Stimulated activated CD4-positive, alpha-beta T cell treated with anti-CD3 and anti-CD28 coated beads, Interleukin-2, amount 100 ng/mL, for 48 hours (primary cell): ENCODE data around the gene COPE.
A peak's percentile ranks its signal among the peaks of the same experiment; 100 is the strongest.
"Not testable (repeated sequence)": the region's sequence is repeated elsewhere in the genome, so short reads cannot be mapped to it uniquely, and the experiment has no call there.

ENCODE experiments used
- DNase-seq, 2 donors: peaks; one replicate each; pipeline ENCODE4 v3.0.0-alpha.2; 2020

COPE gene

DNA sequence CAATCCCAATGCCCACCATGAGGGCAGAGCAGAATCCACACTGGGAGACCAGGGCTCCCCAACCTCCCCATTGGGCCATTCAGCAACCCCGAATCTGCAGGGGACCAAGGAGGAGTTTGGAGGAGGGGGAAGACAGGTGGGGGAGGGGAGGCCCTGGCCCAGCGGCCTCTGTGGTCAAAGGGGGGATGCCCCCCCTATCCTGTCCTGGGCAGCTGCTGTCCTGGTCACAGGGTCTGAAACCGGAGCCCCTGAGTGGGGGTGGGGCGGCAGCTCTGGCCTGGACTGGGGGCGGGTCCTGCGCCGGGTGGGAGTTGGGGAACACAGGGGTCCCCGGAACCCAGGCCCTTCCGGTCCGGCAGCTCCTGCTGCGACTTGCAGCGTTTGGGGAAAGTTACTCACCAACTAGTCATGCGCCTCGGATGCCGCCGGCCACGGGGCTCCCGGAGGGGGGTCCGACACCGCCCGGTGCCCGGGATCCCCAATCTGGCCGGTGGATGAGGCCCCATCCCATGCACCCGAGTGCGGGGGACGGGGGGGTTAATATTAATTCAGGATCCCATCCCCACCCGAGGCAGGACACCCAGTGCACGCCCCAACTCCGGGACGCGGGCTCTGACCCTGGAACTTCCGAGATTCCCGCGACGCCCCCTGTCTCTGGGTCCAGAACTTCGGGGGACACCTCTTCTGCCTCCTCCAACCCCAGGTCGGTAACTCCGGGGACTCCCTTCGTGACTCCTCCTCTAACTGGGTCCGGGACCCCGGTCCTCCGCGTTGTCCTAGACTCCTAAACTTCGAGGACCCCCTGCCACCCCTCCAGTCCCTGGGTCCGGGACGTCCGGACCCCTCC, 21.0 kb upstream of the COPE start:
- no peak for DNase-seq

DNA sequence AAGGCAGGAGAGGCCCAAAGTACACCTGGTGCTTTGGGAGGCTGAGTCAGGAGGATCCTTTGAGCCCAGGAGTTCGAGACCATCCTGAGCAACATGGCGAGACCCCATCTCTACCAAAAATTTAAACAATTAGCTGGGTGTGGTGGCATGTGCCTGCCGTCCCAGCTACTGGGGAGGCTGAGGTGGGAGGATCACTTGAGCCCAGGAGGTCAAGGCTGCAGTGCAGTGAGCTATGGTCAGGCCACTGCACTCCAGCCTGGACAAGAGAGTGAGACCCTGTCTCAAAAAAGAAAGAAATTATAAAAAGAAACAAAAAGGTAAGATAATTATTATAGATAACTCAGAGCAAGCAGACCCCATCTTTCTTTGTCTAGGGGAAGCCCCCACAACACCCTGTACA, 20.0 kb upstream of the COPE start:
- no peak for DNase-seq

DNA sequence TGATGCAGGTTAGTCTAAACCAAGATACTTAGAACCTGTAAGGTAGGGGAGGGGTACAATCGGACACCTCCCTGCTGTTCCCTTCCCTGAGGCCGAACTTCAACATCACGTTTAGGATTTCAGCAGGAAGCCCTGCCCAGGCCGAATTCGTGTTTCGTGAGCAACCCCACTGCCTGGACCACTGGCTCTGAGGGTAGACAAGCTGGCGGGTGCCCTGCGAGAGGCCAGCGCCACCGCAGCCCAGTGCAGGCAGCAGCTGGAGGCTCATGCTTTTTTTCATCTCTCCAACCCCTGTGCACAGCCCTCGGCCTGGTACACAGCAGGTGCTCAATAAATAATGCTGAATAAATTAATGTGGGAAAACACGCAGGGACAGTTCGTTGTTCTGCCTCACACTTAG, 14.1 kb upstream of the COPE start:
- DNase-seq, result no peak

DNA sequence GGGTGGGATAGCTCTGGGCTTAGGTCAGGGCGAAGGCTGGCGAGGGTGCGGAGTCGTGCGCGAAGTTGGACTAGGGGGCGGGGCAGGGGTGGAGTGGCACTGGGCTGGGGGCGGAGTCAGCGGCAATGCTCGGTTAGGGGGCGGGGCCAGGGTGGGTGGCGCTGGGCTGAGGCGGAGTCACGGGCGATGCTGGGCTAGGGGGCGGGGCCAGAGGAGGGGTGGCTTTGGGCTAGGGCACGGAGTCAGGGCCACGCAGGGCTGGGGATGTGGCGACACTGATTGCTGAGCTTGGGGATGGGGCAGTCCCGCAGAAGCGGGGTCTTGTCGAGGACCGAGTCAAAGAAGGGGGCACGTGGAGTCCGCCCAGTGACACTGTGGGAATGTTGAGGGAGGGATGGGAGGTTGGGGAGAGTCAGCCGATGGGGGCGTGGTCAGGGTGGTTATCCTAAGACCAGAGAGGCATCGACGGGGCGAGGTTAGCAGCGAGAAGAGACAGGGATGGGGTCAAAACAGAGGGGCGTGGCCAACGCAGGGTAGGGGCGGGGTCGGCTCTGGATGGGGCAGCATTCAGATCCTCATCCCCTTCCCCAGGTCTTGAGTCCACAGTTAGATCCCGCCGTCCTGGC, 13.1 kb upstream of the COPE start:
- DNase-seq, result peak; percentile 86 to 89

DNA sequence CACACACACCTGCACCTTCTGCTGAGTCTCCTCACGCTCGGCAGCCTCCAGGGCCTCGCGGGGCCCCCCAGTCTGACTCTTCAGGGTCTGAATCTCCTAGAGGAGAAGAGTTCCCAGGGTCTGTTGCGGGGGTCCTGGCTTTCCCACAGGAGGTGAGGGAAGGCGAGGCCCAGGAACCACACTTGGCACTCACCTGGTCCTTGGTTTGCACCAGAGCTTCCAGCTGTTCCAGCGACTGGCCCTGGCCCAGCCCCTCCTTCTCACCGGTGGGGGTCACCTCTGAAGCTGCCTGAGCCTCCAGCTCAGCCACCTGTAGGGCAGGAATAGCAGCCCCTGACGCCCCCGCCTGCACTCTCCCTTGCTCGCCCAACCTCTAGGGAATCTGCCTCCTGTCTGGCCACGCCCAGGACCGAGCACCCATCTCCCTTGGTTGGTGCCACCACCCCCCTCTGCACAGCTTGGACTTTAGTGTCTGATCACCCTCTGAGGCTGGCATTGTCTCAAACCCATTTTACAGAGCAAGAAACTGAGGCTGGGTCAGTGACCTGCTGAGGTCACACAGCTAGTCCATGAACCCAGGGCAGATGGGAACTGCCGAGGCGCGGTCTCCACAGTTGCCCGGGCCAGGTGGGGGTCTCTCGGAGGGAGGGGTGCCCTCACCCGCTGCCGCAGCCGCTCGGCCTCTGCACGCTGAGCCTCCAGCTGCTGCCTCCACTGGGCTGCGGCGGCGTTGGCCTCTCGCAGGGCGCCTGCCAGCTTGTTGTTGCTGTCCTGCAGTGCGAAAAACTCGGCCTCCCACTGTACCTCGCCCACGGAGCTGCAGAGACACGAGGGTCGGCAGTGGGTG, 12.4 kb upstream of the COPE start:
- DNase-seq, result no peak

DNA sequence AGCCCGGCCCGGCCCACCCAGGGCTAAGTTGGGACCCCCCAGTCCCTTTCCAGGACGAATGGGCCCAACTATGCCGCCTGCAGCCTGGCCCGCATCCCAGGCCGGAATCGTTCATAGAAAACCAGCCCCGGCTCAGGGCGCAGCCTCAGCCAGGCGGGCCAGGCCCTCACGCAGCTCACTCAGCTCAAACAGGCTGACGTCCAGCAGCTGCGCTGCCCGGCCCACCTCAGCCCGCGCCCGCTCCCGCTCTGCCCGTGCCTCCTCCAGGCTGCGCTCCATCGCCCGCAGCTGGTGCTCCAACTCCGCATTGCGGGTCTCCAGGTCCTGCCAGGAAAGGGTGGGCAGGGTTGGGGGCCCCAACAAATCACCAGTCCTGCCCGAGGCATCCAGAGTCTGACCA, 10.1 kb upstream of the COPE start:
- no peak for DNase-seq

DNA sequence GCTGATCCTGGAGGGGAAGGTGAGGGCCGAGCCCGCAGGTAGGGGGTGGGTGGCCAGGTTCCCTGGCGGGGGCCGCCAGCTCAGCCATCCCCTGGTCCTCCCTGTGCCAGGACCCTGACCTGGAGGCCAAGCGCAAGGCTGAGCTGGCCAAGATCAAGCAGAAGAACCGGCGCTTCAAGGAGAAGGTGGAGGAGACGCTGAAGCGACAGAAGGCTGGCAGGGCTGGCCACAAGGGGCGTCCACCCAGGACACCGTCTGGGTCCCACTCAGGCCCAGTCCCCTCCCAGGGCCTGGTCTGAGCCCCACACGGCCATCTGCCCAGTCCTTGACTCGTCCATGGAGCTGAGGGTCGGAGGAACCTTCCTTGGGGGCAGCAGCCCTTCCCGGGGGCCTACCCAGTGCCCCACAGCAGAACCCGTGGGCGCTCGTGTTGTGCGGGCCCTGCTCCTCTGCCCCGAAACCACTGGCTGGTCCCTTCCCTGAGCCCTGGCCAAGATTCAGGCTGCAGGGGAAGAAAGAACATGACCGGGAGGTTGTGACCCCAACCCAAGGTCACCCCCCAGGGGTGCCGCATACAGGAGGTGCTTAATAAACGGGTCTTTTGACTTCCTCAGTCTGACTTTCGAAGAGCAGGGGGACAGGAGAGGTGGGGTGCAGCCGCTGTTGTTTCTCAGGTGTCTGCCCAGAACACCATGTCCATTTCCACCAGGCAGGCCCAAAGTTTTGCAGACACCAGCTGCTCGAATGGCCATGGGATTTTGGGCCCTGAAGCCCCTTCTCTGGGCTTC, 9.0 kb upstream of the COPE start:
- no peak for DNase-seq

DNA sequence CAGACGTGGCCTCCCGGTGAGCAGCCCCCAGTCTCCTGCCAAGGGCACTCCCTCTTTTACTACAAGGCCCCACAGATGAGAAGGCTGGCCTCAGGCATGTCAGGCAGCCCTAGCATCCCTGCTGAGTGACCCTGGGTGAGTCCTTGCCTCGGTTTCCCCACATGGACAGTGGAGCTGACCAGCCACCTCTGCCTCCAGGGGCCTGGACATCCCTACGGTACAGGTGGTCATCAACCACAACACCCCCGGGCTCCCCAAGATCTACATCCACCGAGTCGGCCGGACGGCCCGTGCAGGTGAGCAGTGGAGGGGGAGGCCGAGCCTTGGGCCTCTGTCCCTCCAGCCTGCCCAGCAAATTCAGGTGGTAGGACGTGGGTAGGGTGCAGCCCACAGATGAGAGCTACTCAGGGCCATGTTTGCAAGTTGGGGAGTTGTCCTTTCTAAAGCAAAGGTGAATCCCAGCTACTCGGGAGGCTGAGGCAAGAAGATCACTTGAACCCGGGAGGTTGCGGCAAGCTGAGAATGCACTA, 5.6 kb upstream of the COPE start:
- no peak for DNase-seq

DNA sequence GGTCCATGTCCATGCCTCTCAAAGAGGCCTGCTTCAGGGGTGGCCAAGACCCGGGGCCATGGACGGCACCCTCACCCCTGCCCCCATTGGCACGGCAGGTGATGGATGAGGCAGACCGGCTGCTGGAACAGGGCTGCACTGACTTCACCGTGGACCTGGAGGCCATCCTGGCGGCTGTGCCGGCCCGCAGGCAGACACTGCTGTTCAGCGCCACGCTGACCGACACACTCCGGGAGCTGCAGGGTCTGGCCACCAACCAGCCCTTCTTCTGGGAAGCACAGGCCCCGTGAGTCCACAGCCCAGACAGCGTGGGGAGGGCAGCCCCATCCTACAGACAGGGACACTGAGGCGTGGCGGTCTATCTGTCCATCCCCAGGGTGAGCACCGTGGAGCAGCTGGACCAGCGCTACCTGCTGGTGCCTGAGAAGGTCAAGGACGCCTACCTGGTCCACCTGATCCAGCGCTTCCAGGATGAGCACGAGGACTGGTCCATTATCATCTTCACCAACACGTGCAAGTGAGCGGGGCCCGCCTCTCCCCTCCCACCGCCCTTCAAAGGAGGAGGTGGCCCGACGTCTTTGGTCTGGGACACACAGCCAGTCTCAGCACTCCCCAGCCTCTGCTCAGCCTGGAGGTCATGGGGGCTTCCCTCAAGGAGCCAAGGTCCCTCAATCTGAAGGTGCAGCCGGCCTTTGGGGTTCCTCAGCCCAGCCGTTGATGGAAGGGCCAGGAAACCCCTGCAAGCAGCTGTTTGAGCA, 3.2 kb upstream of the COPE start:
- DNase-seq, result no peak

DNA sequence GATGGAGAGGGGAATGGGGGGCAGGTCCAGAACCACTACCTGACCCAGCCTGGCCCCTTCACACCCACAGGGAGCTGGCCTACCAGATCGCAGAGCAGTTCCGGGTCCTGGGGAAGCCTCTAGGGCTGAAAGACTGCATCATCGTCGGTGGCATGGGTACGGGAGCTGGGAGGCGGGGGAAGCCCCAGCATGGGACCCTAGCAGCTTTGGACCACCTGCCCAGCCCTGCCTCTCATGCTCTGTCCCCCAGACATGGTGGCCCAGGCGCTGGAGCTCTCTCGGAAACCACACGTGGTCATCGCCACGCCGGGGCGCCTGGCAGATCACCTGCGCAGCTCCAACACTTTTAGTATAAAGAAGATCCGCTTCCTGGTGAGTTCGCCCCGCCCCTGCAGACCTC, 2.4 kb upstream of the COPE start:
- DNase-seq, result no peak

DNA sequence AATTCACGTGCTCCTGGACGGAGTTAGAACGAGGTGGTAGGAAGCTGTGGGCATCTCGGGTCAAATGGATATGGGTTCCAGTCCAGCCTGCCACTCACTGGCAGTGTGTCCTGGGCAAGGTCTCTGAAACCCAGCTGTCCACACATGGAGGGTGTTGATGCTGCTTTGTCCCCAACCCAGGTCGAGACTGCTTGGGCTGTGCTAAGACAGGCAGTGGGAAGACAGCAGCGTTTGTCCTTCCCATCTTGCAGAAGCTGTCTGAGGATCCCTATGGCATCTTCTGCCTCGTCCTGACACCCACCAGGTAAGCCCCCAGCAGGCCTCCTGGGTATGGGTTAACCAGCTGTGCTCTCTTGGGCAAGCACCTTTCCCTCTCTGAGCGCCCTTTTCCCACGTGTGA, 1.2 kb upstream of the COPE start:
- no peak for DNase-seq

DNA sequence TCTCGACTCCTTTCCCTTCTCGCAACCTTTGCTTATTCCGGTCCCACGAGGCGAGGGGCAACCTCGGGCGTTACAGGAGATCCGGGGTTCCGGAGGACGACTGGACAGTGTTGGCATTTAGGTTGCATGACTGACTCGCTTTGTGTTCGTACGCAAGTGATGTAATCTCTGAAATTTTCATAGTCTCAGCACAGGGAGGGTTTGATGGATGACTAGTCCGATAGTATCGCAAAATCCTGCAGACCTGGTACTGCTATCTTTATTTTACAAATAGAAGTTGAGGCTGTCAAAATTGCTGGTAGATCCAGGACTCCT, 670 bp upstream of the COPE start:
- no peak for DNase-seq

DNA sequence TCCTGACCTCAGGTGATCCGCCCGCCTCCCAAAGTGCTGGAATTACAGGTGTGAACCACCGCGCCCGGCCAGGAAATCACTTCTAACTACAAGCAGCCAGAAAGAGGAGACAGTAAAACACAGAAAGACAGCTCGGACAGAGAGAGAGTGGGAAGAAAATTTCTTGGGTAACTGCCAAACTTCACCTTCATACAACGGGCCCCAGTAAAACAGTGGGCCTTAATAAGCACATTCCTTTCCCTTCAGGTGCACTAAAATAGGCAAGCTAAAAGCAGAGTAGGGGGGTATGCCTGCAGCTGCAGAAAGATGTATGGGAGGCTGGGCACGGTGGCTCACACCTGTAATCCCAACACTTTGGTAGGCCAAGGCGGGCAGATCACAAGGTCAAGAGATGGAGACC, 1.6 kb downstream of the COPE start:
- DNase-seq, result not testable (repeated sequence)

DNA sequence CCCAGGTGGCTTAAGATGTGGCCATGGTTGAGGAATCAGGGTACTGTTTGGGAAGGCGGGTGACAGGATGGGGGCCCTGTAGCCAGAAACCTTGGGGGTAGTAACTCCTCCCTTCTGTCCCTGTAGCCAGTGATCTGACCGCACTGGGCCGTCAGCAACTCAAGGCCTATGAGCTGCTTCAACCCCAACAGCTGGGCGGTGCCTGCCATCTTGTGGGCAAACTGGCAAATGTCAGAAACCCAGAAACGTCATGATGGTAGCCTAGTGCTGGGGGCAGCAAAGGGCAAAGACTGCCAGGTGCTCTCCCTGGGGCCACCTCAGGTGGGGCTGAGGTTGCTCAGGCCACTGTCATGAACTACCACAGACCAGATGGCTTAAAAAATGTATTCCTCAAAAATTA, 3.5 kb downstream of the COPE start:
- DNase-seq, result no peak

DNA sequence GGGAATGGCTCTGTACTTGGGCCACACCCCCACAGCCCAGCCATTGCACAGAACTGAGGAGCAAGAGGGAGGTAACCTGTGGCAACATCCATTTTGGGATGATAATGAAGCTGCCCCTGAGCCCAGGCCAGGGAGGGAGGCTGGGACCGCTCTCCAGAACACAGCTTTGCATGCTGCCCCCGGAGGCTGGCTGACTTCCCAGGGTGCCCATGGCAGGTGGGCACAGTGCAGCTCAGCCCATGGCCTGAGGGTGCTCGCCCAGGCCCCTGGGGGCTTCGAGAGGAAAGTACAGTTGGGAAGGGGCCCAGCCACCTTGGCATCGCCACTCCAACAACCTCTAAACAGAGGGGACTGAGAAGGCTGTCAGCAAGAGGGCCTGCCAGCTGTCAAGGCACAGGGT, 5.7 kb downstream of the COPE start:
- DNase-seq, result no peak

DNA sequence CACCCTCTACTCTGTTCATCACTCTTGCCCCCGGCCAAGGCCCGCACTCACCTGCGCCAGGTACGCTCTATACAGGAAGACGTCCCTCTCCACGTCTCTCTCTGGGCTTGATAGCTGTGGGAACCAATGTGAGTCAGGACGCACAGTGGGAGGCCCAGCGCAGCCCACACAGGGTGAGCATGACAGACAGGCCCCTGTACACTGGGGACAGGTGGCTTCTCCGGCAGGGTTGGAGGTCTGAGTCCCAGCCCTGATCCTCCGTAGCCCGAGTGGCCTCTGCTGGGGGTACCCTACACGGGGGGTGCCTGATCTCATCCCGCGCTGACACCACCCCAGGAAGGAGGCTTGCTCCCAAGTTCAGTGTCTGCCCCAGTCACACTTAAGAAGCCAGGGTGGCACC, 6.3 kb downstream of the COPE start:
- DNase-seq, result no peak

DNA sequence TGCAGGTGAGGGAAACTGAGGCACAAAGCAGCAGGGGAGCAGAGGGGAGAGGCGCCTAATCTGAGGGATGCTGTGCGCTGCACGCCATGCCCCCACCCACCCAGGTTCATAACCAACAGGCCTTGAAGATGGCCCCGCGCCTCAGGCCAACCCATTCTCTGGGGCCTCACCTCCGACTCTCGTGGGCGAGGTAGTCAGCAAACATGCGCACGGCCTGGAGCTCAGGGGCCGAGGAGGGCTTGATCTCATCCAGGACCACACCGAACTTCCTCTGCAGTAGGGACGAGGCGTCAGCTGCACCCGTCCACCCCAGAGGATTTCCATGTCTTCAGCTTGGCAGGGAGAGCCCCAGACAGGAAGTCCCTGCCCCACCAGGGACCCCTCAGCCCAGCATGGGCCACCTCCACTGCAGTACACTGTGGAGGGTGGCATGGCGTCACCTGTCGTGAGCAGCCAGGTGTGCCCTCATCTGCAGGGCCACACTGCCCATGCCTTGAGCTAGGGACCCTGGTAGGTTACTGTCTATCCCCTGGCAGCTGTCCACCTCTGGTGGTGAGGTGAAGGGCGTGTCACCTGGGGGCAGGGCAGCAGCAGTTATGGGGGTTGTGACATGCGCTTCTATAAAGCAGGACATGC, 8.3 kb downstream of the COPE start:
- DNase-seq, result no peak

DNA sequence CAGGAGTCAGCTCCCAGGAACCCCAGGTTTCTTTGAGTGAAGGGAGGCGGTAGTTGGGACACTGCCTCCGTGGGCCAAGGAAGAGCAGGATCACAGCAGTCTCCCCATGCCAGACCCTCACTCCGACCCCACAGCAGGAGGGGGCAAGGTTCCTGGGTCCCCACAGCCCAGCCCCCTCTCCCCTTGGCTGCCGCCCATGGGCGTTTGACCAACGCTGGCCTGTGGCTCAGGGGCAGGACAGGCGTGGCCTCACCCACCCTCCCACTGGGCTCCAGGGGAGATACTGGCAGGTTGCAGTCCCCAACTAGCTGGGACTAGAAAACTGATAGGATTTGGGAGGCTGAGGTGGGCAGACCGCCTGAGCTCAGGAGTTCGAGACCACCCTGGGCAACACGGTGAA, 9.2 kb downstream of the COPE start:
- DNase-seq, result no peak

DNA sequence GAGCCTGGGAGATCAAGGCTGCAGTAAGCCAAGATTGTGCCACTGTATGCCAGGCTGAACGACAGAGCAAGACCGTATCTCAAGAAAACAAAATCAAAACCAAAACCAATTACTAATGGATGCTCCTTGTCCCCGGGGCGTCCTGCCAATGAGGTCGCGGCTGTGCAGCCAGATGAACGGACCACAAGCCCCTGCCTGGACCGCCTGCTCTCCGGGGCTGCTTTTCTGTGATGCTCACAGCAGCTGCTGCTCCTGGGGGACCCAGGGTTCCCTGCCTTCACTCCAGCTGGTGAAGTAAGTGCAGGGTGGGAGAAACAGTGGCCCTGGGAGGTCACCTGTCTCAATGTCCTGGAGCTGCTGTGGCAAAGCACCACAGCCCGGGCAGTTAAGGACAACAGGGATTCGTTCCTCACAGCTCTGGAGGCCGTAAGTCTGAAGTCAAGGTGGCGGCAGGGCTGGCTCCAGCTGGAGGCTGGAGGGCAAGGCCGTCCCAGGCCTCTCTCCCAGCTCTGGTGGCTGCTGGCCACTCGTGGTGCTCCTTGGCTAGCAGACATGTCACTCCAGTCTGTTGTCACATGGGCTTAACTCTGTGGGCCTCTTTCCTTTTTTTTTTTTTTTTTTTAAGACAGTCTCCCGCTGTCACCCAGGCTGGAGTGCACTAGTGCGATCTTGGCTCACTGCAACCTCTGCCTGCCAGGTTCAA, 10.1 kb downstream of the COPE start:
- no peak for DNase-seq

DNA sequence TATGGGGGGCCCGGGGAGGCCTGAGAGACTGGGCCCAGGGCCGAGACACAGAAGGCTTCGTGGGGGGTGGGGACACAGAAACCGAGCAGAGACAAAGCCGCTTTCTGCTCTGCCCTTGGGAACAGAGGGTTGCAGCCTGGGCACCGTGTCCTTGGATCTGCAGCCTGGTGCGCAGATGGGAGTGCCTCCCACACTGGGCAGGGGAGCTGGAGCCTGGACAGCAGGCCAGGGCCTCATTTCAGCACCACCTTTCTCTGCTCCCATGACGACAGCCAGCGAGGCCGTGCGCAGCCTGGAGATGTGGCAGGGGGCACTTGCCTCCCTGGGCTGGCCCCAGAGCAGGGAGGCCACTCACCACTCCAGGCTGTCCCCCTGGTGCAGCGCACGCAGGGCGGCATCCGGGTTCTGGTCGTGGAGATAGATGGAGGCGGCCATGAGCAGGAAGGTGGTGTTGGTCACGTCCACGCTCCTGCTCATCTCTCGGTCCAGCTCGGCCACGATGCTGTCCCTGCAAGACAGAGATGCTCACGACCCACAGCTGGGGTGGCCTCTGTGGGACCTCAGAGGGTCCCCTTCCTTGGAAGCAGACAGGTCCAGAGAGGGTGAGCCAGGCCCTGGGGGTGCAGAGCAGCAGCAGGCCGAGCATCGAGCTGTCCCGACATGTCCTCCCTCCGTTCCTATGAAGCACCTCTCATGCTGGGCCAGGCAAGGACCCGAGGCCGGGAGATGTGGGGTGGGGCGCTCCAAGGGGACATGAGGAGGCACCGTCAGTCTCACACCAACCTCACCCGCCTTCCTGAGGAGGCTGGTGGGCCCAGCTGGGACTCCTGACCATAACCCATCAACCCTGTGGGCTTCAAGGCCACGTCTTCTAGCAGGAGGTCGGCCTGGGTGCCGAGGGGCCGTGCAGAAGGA, 12.3 kb downstream of the COPE start:
- no peak for DNase-seq
